Uterus (tissue), 4 donors: ENCODE data around the gene STX4. TPM values are rescaled to one million over a fixed set of nuclear protein-coding genes. Genes with fewer than 3 reads are reported as not detected.

Experiments used
- DNase-seq, 2 donors: peaks; one replicate each; pipeline ENCODE4 v3.0.0-alpha.2; 2019 to 2020
- H3K27ac ChIP-seq, 2 donors: fragments of 200-600 bp; sonication (generic); 1 replicate in 1 of 2; 2 replicates in 1 of 2; pipeline ENCODE4 v1.5.1; 2016 to 2018
- H3K27me3 ChIP-seq, 2 donors: fragments of 200-600 bp; sonication (generic); one replicate each; pipeline ENCODE4 v1.5.1; 2018 to 2019; ENCODE audit warnings: control low read depth in 1 of 2
- H3K36me3 ChIP-seq, 2 donors: fragments of 200-600 bp; sonication (generic); one replicate each; pipeline ENCODE4 v1.5.1; 2019; ENCODE audit warnings: control low read depth in 1 of 2
- H3K4me1 ChIP-seq, 2 donors: fragments of 200-600 bp; sonication (generic); one replicate each; pipeline ENCODE4 v1.5.1; 2018 to 2019; ENCODE audit warnings: control low read depth in 1 of 2
- H3K4me3 ChIP-seq, 2 donors: fragments of 200-600 bp; sonication (generic); 1 replicate in 1 of 2; 2 replicates in 1 of 2; pipeline ENCODE4 v1.5.1; 2018 to 2019; ENCODE audit warnings: mild to moderate bottlenecking in 1 of 2
- H3K9me3 ChIP-seq, 2 donors: fragments of 200-600 bp; sonication (generic); one replicate each; pipeline ENCODE4 v1.5.1; 2019; ENCODE audit warnings: control low read depth in 1 of 2
- POLR2A ChIP-seq, 2 donors: fragments of 450-650 bp; IDR thresholded peaks; one replicate each; pipeline ENCODE4 v1.6.1; 2016; ENCODE audit warnings: antibody characterized with exemption in 2 of 2, mild to moderate bottlenecking in 1 of 2, moderate library complexity in 1 of 2
- intact Hi-C: fragments of 100-400 bp; cut with DNase I; formaldehyde crosslinking; loops from one replicate; pipeline ENCODE4 v1.15.1; 2023; ENCODE audit warnings: low total_unique reads
- total RNA-seq, 4 donors: library from RNA; depleted of rRNA in 3 of 4; stranded (reverse); fragments of >200 nt in 3 of 4; gene quantifications; one replicate each; pipeline versions ENCODE4 v1.1.0 to v1.2.4, GENCODE V29; 2014 to 2023
- TF ChIP-seq, protein P1 (sequence below), 4 experiments: fragments of 200-600 bp in 2 of 4; fragments of 450-650 bp in 2 of 4; sonication (generic) in 2 of 4; IDR thresholded peaks; one replicate each; pipeline ENCODE4 v1.5.1; 2016 to 2019; ENCODE audit warnings: antibody characterized with exemption in 4 of 4, mild to moderate bottlenecking in 2 of 4, moderate library complexity in 1 of 4
- donor health status: DM: yes; HTN: yes; CAD: no.

The STX4 gene
- total RNA-seq, 4 donors from 2014 or later, result 26.2 to 114 (median 85.1) TPM

GRCh38 chr16:31085873-31086628 lies 52.7 kb downstream of the STX4 start:
- H3K4me3 ChIP-seq, result no peak overlapping the region
- no peaks in the 10 kb centered on the region for H3K27me3 ChIP-seq
- DNase-seq, result no peak
- TF ChIP-seq, protein P1, sequence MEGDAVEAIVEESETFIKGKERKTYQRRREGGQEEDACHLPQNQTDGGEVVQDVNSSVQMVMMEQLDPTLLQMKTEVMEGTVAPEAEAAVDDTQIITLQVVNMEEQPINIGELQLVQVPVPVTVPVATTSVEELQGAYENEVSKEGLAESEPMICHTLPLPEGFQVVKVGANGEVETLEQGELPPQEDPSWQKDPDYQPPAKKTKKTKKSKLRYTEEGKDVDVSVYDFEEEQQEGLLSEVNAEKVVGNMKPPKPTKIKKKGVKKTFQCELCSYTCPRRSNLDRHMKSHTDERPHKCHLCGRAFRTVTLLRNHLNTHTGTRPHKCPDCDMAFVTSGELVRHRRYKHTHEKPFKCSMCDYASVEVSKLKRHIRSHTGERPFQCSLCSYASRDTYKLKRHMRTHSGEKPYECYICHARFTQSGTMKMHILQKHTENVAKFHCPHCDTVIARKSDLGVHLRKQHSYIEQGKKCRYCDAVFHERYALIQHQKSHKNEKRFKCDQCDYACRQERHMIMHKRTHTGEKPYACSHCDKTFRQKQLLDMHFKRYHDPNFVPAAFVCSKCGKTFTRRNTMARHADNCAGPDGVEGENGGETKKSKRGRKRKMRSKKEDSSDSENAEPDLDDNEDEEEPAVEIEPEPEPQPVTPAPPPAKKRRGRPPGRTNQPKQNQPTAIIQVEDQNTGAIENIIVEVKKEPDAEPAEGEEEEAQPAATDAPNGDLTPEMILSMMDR (IDR thresholded peaks at IDR 0.05), result no peak
- TF ChIP-seq POLR2A (IDR thresholded peaks at IDR 0.05), result no peak
- H3K27ac ChIP-seq, result no peak overlapping the region
- no peaks in the 10 kb centered on the region for H3K9me3 ChIP-seq
- intact Hi-C loops, result no loop called here
- H3K36me3 ChIP-seq, result no peaks in the 10 kb centered on the region
- H3K4me1 ChIP-seq, result no peaks in the 10 kb centered on the region

- no peak for DNase-seq
- H3K36me3 ChIP-seq, result no peaks in the 10 kb centered on the region
These were observed 53.2 kb downstream of the STX4 start for GRCh38 chr16:31086629-31086906.

DNA sequence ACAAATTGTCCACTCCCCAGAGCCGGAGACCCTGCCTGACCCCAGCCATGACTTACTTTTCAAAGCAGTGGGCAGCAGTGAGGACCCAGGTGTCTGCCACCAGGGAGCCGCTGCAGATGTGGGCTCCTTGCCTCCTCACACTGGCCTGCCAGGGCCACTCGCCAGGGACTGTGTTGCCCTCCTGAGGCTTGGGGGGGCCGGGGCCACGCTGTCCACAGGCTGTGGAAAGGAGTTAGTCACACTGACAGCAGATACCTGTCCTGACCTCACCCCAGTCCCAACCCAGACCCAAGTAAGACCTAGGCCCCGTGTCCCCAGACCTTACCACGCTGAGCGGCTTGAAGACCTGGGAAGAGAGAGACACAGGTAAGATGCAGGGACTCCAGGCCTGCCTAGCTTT lies 54.1 kb downstream of the STX4 start:
- H3K27me3 ChIP-seq, result no peaks in the 10 kb centered on the region
- TF ChIP-seq, protein P1 (IDR thresholded peaks at IDR 0.05), result no peak
- TF ChIP-seq POLR2A (IDR thresholded peaks at IDR 0.05), result no peak
- no peak overlapping the region for H3K4me3 ChIP-seq
- H3K4me1 ChIP-seq, result no peaks in the 10 kb centered on the region
- no peaks in the 10 kb centered on the region for H3K9me3 ChIP-seq
- intact Hi-C loops, result no loop called here
- H3K27ac ChIP-seq, result no peak overlapping the region
- H3K36me3 ChIP-seq, result no peaks in the 10 kb centered on the region
- DNase-seq, result no peak

More at GRCh38 chr16:31086629-31086906, 53.2 kb downstream of the STX4 start:
- intact Hi-C loops, result no loop called here
- Histone ChIP-seq H3K9me3 (no peaks in the 10 kb centered on the region), H3K27me3 (no peaks in the 10 kb centered on the region), H3K4me3 (no peak overlapping the region), H3K27ac (no peak overlapping the region), H3K4me1 (no peaks in the 10 kb centered on the region)
- TF ChIP-seq, protein P1 (IDR thresholded peaks at IDR 0.05), result no peak
- TF ChIP-seq POLR2A (IDR thresholded peaks at IDR 0.05), result no peak

DNA sequence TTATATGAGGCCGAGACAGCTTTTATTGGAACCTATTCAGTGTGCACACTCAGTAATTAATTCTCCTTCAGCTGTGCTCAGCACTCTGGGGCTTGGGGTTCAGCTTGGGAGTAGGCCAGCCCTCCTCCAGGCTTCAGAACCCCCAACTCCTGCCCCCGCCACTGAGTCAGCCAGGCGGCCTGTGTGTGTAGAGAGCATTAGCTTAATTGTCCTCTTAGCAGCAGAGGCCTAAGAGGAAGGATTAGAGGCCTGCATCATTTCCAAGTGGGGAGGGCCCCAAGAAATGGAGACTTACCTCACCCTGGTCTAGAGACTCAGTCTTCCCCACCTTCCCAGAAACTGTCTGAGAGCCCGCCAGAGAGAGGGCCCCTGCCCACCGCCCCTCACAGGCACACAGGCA lies 54.6 kb downstream of the STX4 start:
- intact Hi-C loops, result no loop called here
- Histone ChIP-seq H3K27me3 (no peaks in the 10 kb centered on the region), H3K27ac (no peak overlapping the region), H3K9me3 (no peaks in the 10 kb centered on the region), H3K36me3 (no peaks in the 10 kb centered on the region), H3K4me1 (no peaks in the 10 kb centered on the region), H3K4me3 (no peak overlapping the region)
- TF ChIP-seq, protein P1 (IDR thresholded peaks at IDR 0.05), result no peak
- TF ChIP-seq POLR2A (IDR thresholded peaks at IDR 0.05), result no peak
- DNase-seq, result no peak

- Histone ChIP-seq H3K36me3 (no peaks in the 10 kb centered on the region), H3K4me3 (no peak within 1 kb of the TSS), H3K4me1 (peaks cover 0 to 3% of the 10 kb centered on the region in 2 donors), H3K9me3 (no peaks in the 10 kb centered on the region), H3K27ac (no peak within 1 kb of the TSS), H3K27me3 (no peaks in the 10 kb centered on the region)
- no peak for TF ChIP-seq POLR2A (IDR thresholded peaks at IDR 0.05)
- TF ChIP-seq, protein P1 (IDR thresholded peaks at IDR 0.05), result no peak
- intact Hi-C loops, result no loop called here
- DNase-seq, result no peak
These were observed 55.3 kb downstream of the STX4 start, which contains the start of gene PRSS53 for GRCh38 chr16:31088459-31089183. Gene PRSS53, minus strand, starts transcription at chr16:31088943. Its CDS starts 134 bp downstream, at chr16:31088809.
